SK-N-SH (cell line): ENCODE data around the gene CRYM. TPM values are rescaled to one million over a fixed set of nuclear protein-coding genes. Genes with fewer than 3 reads are reported as not detected.

ENCODE experiments used
- CTCF ChIA-PET: fragments of 300-600, 350-600 bp; formaldehyde crosslinking; extraction: SDS; loops from one replicate; lab custom pipeline; 2021; lab: Yijun Ruan, JAX
- POLR2A ChIA-PET: fragments of 350-600 bp; sonication (Branson Sonifier 250); formaldehyde crosslinking; extraction: SDS; loops from one replicate; lab custom pipeline; 2020; ENCODE audit warnings: antibody characterized with exemption, inconsistent platforms; lab: Yijun Ruan, JAX
- DNase-seq: peaks from one replicate; pipeline ENCODE4 v3.0.0; 2012
- H2AFZ ChIP-seq: fragments of 200-600 bp; sonication (generic); 2 replicates; pipeline ENCODE4 v1.8.1; 2016; ENCODE audit warnings: antibody characterized with exemption, mild to moderate bottlenecking, low read depth
- H3F3A ChIP-seq: fragments of 200-600 bp; sonication (generic); replicated peaks from 2 replicates; pipeline ENCODE3; 2016; ENCODE audit warnings: antibody characterized with exemption, mild to moderate bottlenecking; ENCODE audit not compliant: insufficient read depth
- H3K27ac ChIP-seq, 2 experiments: fragments of 200-500 bp in 1 of 2; fragments of 200-600 bp in 1 of 2; sonication (Bioruptor generic) in 1 of 2; sonication (generic), shearing (Covaris generic) in 1 of 2; 2 replicates each; pipeline versions ENCODE4 v1.5.1 to v1.6.1; 2014 to 2016; ENCODE audit warnings: low read depth in 2 of 2, inconsistent platforms in 1 of 2, low read length in 1 of 2, mild to moderate bottlenecking in 1 of 2, mixed read lengths in 1 of 2
- H3K27me3 ChIP-seq: fragments of 200-600 bp; sonication (generic), shearing (Covaris generic); 2 replicates; pipeline ENCODE4 v1.6.1; 2016; ENCODE audit warnings: mixed run types; ENCODE audit not compliant: insufficient read depth
- H3K36me3 ChIP-seq, 2 experiments: fragments of 200-500 bp in 1 of 2; fragments of 200-600 bp in 1 of 2; sonication (Bioruptor generic) in 1 of 2; sonication (generic) in 1 of 2; replicated peaks in 1 of 2; 2 replicates each; pipeline versions ENCODE3 to v1.5.1; 2014 to 2016; ENCODE audit warnings: low read length in 1 of 2, mild to moderate bottlenecking in 1 of 2; ENCODE audit not compliant: insufficient read depth in 2 of 2, control insufficient read depth in 1 of 2
- H3K4me1 ChIP-seq, 2 experiments: fragments of 200-500 bp in 1 of 2; fragments of 200-600 bp in 1 of 2; sonication (Bioruptor generic) in 1 of 2; sonication (generic), shearing (Covaris generic) in 1 of 2; 2 replicates each; pipeline versions ENCODE4 v1.5.1 to v1.6.1; 2014 to 2016; ENCODE audit warnings: low read depth in 1 of 2, low read length in 1 of 2, mixed run types in 1 of 2; ENCODE audit not compliant: insufficient read depth in 2 of 2, control insufficient read depth in 1 of 2
- H3K4me2 ChIP-seq: fragments of 200-600 bp; sonication (generic), shearing (Covaris generic); 2 replicates; pipeline ENCODE4 v1.6.1; 2017; ENCODE audit warnings: mixed run types
- H3K4me3 ChIP-seq, 2 experiments: fragments of 200-500 bp in 1 of 2; fragments of 200-600 bp in 1 of 2; sonication (Bioruptor generic) in 1 of 2; sonication (generic), shearing (Covaris generic) in 1 of 2; 2 replicates each; pipeline versions ENCODE4 v1.5.1 to v1.8.1; 2014 to 2016; ENCODE audit warnings: low read depth in 2 of 2, inconsistent platforms in 1 of 2, low read length in 1 of 2, mild to moderate bottlenecking in 1 of 2, mixed read lengths in 1 of 2, moderate library complexity in 1 of 2
- H3K79me2 ChIP-seq: fragments of 200-600 bp; sonication (generic); 2 replicates; pipeline ENCODE4 v1.8.1; 2017; ENCODE audit warnings: mild to moderate bottlenecking; ENCODE audit not compliant: insufficient read depth
- H3K9ac ChIP-seq: fragments of 200-600 bp; sonication (generic); 2 replicates; pipeline ENCODE4 v1.6.1; 2017; ENCODE audit warnings: mixed run types
- H3K9me2 ChIP-seq: fragments of 200-600 bp; sonication (generic); 2 replicates; pipeline ENCODE4 v1.6.1; 2017; ENCODE audit warnings: mixed run types
- H3K9me3 ChIP-seq: fragments of 200-600 bp; sonication (generic); 2 replicates; pipeline ENCODE4 v1.6.1; 2017; ENCODE audit warnings: mixed run types, mild to moderate bottlenecking, moderate library complexity
- H4K20me1 ChIP-seq: fragments of 200-600 bp; sonication (generic); 2 replicates; pipeline ENCODE4 v1.6.1; 2017; ENCODE audit warnings: mild to moderate bottlenecking, mixed run types; ENCODE audit not compliant: insufficient read depth
- CTCF ChIP-seq: fragments of 200-600 bp; sonication (generic); IDR thresholded peaks from 2 replicates; pipeline ENCODE4 v1.6.1; 2017; ENCODE audit warnings: antibody characterized with exemption, mild to moderate bottlenecking, moderate library complexity
- EP300 ChIP-seq, 2 experiments: IDR thresholded peaks; 2 replicates each; pipeline versions ENCODE4 v1.4.0 to v1.6.1; 2012; ENCODE audit warnings: borderline replicate concordance in 1 of 2, low read depth in 1 of 2, low read length in 1 of 2
- EZH2phosphoT487 ChIP-seq: fragments of 200-600 bp; sonication (generic); IDR thresholded peaks from 2 replicates; pipeline ENCODE4 v1.6.1; 2017; ENCODE audit warnings: low read depth, mixed run types, mild to moderate bottlenecking, antibody characterized with exemption, moderate library complexity, borderline replicate concordance
- FOSL2 ChIP-seq: IDR thresholded peaks from 2 replicates; pipeline ENCODE4 v1.4.0; 2012; ENCODE audit warnings: low read depth, mild to moderate bottlenecking, moderate library complexity, borderline replicate concordance
- GATA2 ChIP-seq: sonication (generic); formaldehyde crosslinking; IDR thresholded peaks from 2 replicates; pipeline ENCODE4 v1.5.0; 2020; ENCODE audit warnings: mild to moderate bottlenecking, missing genetic modification reagents
- MEF2A ChIP-seq: IDR thresholded peaks from 2 replicates; pipeline ENCODE4 v1.4.0; 2012; ENCODE audit warnings: low read depth, borderline replicate concordance
- MXI1 ChIP-seq: IDR thresholded peaks from 2 replicates; pipeline ENCODE4 v1.6.1; 2012; ENCODE audit warnings: mild to moderate bottlenecking, low read depth, low read length, improper control_type of control experiment
- NFIC ChIP-seq: IDR thresholded peaks from 2 replicates; pipeline ENCODE4 v1.4.0; 2012; ENCODE audit warnings: borderline replicate concordance
- NRF1 ChIP-seq: IDR thresholded peaks from 2 replicates; pipeline ENCODE4 v1.6.1; 2012; ENCODE audit warnings: low read depth, mild to moderate bottlenecking, low read length
- RAD21 ChIP-seq: IDR thresholded peaks from 2 replicates; pipeline ENCODE4 v1.6.1; 2012; ENCODE audit warnings: mild to moderate bottlenecking, low read length
- REST ChIP-seq: IDR thresholded peaks from 2 replicates; pipeline ENCODE4 v1.6.1; 2012; ENCODE audit warnings: mild to moderate bottlenecking, low read depth, low read length, moderate library complexity
- TCF12 ChIP-seq: IDR thresholded peaks from 2 replicates; pipeline ENCODE4 v1.4.0; 2012
- YY1 ChIP-seq: IDR thresholded peaks from 2 replicates; pipeline ENCODE4 v1.4.0; 2012; ENCODE audit warnings: low read depth, mild to moderate bottlenecking
- WGBS: methylation state at CpG from one replicate; pipeline ENCODE4 v1.1.6; 2017; ENCODE audit warnings: low lambda C conversion rate; 5-methylcytosine and 5-hydroxymethylcytosine counted together
- polyA plus RNA-seq, 3 experiments: library from polyadenylated mRNA; depleted of rRNA; stranded (reverse); fragments of >200 nt; gene quantifications; 2 replicates each; pipeline ENCODE4 v1.2.3, GENCODE V29; 2012

Gene CRYM
- polyA plus RNA-seq, 1 of the 3 experiments (the other 2 are of a cell fraction), result 1.8 TPM

GRCh38 chr16:21227866-21228265 is 50.2 kb downstream of the CRYM start:
- Histone ChIP-seq H3K9me3 (no peaks in the 10 kb centered on the region), H3K9ac (no peak overlapping the region), H3K4me3 (no peak overlapping the region), H3K27me3 (peaks cover 4% of the 10 kb centered on the region; the same call in 1 of the 2 replicates), H2AFZ (no peak overlapping the region), H3K27ac (no peak overlapping the region), H3K4me2 (no peak overlapping the region), H3K79me2 (no peaks in the 10 kb centered on the region), H3F3A (no peaks in the 10 kb centered on the region), H3K4me1 (no peaks in the 10 kb centered on the region), H4K20me1 (no peaks in the 10 kb centered on the region), H3K36me3 (no peaks in the 10 kb centered on the region), H3K9me2 (no peaks in the 10 kb centered on the region)
- CTCF ChIA-PET, result no interaction called here
- POLR2A ChIA-PET, result no interaction called here
- TF ChIP-seq NFIC, result no peak
- no peak for TF ChIP-seq TCF12
- TF ChIP-seq NRF1, result no peak
- TF ChIP-seq CTCF, result no peak
- no peak for DNase-seq

- POLR2A ChIA-PET, result no interaction called here
- Histone ChIP-seq H3K36me3 (no peaks in the 10 kb centered on the region), H3K79me2 (no peaks in the 10 kb centered on the region), H3K9me2 (no peaks in the 10 kb centered on the region)
- TF ChIP-seq EZH2phosphoT487, result no peak
- TF ChIP-seq, all 33 proteins: peak for 0
- Histone ChIP-seq H3K9ac (no peak overlapping the region), H3K4me2 (no peak overlapping the region), H4K20me1 (no peaks in the 10 kb centered on the region), H3K9me3 (no peaks in the 10 kb centered on the region), H3K4me1 (no peaks in the 10 kb centered on the region), H3K27ac (no peak overlapping the region), H3K27me3 (peaks cover 4% of the 10 kb centered on the region; the same call in 1 of the 2 replicates), H3F3A (no peaks in the 10 kb centered on the region), H3K4me3 (no peak overlapping the region), H2AFZ (no peak overlapping the region)
- CTCF ChIA-PET, result interaction anchor here (0.7 kb wide), 2 partner anchors 59 to 1804 kb away, joined by 3 read pairs; no protein-coding TSS in a partner anchor
- no peak for DNase-seq
Observed at GRCh38 chr16:21226749-21227148, 51.3 kb downstream of the CRYM start.

- Histone ChIP-seq H4K20me1 (no peaks in the 10 kb centered on the region), H3K9me2 (no peaks in the 10 kb centered on the region), H3K9ac (no peak overlapping the region), H3K9me3 (no peaks in the 10 kb centered on the region), H3K27me3 (peaks cover 4% of the 10 kb centered on the region; the same call in 1 of the 2 replicates), H3K79me2 (no peaks in the 10 kb centered on the region), H3K4me2 (no peak overlapping the region), H3K27ac (no peak overlapping the region), H3K4me3 (no peak overlapping the region), H3F3A (no peaks in the 10 kb centered on the region), H2AFZ (no peak overlapping the region), H3K36me3 (no peaks in the 10 kb centered on the region), H3K4me1 (no peaks in the 10 kb centered on the region)
- TF ChIP-seq EP300 (IDR thresholded peaks at IDR 0.05; ENCODE audit: borderline replicate concordance in 1 of 2, low read depth in 1 of 2, low read length in 1 of 2) (no peak), RAD21 (no peak), TCF12 (no peak), YY1 (no peak), EZH2phosphoT487 (no peak), MEF2A (no peak), CTCF (no peak), NRF1 (no peak), REST (no peak), MXI1 (no peak), FOSL2 (no peak), GATA2 (CRISPR knock-in tag) (no peak)
- CTCF ChIA-PET, result no interaction called here
- no peak for DNase-seq
- 50% methylated on average over 2 of the region's 2 CpGs for whole genome bisulfite sequencing
- POLR2A ChIA-PET, result no interaction called here
Observed at GRCh38 chr16:21224800-21225199, 53.3 kb downstream of the CRYM start.
